Activated CD4-positive, CD25-positive, alpha-beta regulatory T cell treated with anti-CD3 and anti-CD28 coated beads, Interleukin-2, amount 50 U/mL, for 16 hours (primary cell): ENCODE results near the gene PLCB4.
"Not testable (repeated sequence)": the region's sequence is repeated elsewhere in the genome, so short reads cannot be mapped to it uniquely, and the experiment has no call there.

Source experiments
- DNase-seq: peaks from one replicate; pipeline ENCODE4 v3.0.0-alpha.2; 2020; ENCODE audit warnings: low read depth, low spot score

The PLCB4 gene

GRCh38 chr20:9359561-9360308, 290.8 kb downstream of the PLCB4 start:
- DNase-seq, result no peak

GRCh38 chr20:9360431-9360830, 291.5 kb downstream of the PLCB4 start:
- DNase-seq, result no peak

GRCh38 chr20:9363673-9364072, 294.8 kb downstream of the PLCB4 start:
- DNase-seq, result no peak

- DNase-seq, result no peak
These were observed 298.4 kb downstream of the PLCB4 start for GRCh38 chr20:9367328-9367727.

- DNase-seq, result no peak
These were observed 298.9 kb downstream of the PLCB4 start for GRCh38 chr20:9367746-9368145.

- DNase-seq, result no peak
These were observed 300.0 kb downstream of the PLCB4 start for GRCh38 chr20:9368893-9369292.

- no peak for DNase-seq
These were observed 300.7 kb downstream of the PLCB4 start for GRCh38 chr20:9369557-9369956.

- no peak for DNase-seq
These were observed 305.2 kb downstream of the PLCB4 start for GRCh38 chr20:9374072-9374471.

GRCh38 chr20:9374480-9374879, 305.6 kb downstream of the PLCB4 start:
- no peak for DNase-seq

GRCh38 chr20:9375221-9375681, 306.4 kb downstream of the PLCB4 start:
- DNase-seq, result no peak

GRCh38 chr20:9377007-9377406, 308.1 kb downstream of the PLCB4 start:
- DNase-seq, result no peak

GRCh38 chr20:9385345-9386310, 316.7 kb downstream of the PLCB4 start:
- DNase-seq, result not testable (repeated sequence)

GRCh38 chr20:9388160-9388812, 319.4 kb downstream of the PLCB4 start:
- no peak for DNase-seq

- no peak for DNase-seq
These were observed 319.9 kb downstream of the PLCB4 start for GRCh38 chr20:9388813-9389161.

- DNase-seq, result no peak
These were observed 320.5 kb downstream of the PLCB4 start for GRCh38 chr20:9389346-9389745.

- DNase-seq, result no peak
These were observed 321.6 kb downstream of the PLCB4 start for GRCh38 chr20:9390441-9390840.

- no peak for DNase-seq
These were observed 324.3 kb downstream of the PLCB4 start for GRCh38 chr20:9392892-9393857.

GRCh38 chr20:9395971-9396370, 327.1 kb downstream of the PLCB4 start:
- DNase-seq, result no peak

GRCh38 chr20:9397928-9398327, 329.0 kb downstream of the PLCB4 start:
- no peak for DNase-seq

- DNase-seq, result no peak
These were observed 330.0 kb downstream of the PLCB4 start for GRCh38 chr20:9398882-9399281.

- no peak for DNase-seq
These were observed 330.4 kb downstream of the PLCB4 start for GRCh38 chr20:9399322-9399721.
